ENCODE measurements around the gene AKAP6.
A peak's percentile ranks its signal among the peaks of the same experiment; 100 is the strongest.
"Not testable (repeated sequence)": the region's sequence is repeated elsewhere in the genome, so short reads cannot be mapped to it uniquely, and the experiment has no call there.

The AKAP6 gene

DNA sequence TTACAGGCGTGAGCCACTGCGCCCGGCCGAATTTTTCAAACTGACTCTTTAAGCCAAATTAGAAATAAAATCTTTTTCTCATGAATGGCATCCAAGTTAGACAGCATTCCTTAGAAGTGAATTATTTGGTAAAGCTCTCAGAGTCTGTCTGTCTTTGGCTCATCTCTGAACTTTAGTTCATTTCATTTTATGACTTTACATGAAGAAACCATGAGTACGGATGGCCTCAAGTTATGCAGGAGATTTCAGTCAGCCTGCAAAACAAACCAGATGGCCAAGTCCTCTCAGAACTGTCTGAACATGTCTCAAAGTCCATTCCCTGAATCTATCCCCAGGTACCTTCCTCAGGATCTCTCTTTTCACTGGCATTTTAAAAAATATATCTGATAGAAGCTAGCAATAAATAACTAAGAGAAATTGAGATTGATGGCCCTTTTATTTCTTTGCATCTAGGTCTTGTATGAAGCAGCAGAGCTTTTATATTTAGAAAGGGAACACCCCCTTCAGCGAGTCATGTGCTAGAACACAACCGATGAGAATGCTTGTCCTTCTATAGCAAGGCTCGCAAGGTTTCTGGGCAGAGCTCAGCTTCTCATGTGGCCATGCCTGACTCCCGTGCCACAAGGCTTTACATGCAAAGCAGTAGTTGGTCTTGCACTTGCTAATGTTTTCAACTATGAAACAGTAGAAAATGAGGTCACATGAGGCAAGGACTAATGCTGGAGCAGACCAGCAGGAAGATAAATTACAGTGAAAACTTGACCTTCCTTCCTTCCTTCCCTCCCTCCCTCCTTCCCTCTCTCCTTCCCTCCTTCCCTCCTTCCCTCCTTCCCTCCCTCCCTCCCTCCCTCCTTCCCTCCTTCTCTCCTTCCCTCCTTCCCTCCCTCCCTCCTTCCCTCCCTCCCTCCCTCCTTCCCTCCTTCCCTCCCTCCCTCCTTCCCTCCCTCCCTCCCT, 125.0 kb downstream of the AKAP6 start:
- no peak for DNase-seq

GRCh38 chr14:32457213-32457920, 128.3 kb downstream of the AKAP6 start:
- DNase-seq, result no peak

DNA sequence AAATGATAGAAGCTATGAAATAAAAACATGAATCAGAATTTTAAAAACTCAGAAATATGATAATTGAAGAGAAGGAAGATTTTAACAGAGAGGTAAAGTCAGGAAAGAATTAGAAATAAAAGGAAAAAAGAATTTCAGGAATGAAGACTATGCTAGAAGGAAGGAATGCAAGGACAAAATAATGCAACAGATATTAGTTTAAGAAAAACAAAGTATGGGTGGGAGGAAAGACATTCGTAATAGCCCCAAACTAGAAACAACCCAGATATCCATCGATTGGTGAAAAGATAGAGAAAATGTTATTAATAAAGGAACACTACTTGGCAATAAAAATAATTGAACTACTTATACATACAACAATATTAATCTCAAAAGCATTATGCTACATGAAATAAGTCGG, 129.6 kb downstream of the AKAP6 start:
- DNase-seq, result no peak

GRCh38 chr14:32460267-32460666, 131.2 kb downstream of the AKAP6 start:
- DNase-seq, result no peak

DNA sequence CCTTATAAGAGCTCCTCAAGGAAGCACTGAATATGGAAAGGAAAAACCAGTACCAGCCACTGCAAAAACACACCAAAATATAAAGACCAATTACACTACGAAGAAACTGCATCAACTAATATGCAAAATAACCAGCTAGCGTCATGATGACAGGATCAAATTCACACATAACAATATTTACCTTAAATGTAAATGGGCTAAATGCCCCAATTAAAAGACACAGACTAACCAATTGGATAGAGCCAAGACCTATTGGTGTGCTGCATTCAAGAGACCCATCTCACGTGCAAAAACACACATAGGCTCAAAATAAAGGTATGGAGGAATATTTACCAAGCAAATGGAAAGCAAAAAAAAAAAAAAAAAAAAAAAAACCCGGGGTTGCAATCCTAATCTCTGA, 133.5 kb downstream of the AKAP6 start:
- not testable (repeated sequence) for DNase-seq

DNA sequence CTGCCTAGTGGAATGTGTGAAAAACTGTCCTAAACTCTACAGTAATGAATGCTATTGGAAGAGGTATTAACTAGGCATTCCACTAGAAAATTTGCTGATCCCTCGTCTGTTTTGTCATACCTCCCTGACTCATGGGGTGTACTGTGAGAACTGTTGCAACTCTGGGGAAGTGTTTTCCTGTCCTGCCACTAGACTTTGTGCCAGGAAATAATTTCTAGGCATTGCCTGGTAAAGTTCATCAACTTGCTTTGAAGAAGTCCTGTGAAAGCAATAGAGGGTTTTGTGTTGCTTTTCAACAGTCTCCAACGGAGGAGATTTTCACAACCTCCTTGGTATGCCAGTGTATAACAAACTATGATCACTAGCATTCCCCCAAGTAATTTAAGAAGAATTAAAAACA, 139.9 kb downstream of the AKAP6 start:
- DNase-seq, result no peak

GRCh38 chr14:32469388-32470160, 140.5 kb downstream of the AKAP6 start:
- DNase-seq, result no peak

DNA sequence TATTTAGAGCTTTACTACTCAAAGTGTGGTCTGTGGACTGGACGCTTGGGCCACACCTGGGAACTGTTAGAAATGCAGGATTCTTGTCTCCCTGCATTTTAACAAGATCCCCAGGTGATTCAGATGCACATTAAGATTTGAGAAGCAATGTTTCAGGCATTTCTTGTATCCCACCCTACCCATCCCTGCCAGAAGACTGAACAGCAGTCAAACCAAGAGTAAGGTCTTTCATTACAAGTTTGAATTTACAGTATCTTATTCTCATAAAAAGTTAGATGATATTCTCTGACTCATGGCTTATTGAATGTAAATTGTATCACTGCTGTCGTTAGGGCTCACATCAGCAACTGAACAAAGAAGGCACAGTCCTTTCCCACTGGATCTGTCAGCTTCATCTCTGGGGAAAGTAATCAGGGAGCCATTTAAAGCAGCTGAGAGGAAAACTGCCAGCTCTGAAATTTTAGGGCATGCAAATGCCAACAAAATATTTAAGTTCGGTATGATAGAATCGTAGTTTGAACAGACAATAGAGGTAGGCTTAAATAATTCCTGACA, 141.1 kb downstream of the AKAP6 start:
- DNase-seq, result no peak

GRCh38 chr14:32471181-32471580, 142.1 kb downstream of the AKAP6 start:
- no peak for DNase-seq

DNA sequence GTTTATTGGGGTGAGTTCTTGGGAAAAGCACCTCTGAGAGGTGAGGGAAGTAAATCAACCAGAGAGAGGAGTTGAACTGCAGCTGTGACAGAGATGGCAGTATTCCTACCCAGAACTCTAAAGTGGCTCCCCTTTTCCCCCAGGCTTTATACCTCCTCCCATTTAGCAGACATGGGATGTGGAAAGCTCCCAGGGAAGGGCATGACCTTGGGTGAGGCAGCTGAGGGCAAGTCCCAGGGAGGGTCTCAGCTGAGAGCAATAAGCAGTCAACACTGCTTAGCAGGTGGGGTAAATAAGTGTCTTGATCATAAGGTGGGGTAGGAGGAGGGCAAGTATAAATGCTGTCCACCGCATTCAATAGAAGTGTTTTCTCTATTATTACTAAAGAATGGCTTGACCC, 143.0 kb downstream of the AKAP6 start:
- DNase-seq, result peak; percentile 30

DNA sequence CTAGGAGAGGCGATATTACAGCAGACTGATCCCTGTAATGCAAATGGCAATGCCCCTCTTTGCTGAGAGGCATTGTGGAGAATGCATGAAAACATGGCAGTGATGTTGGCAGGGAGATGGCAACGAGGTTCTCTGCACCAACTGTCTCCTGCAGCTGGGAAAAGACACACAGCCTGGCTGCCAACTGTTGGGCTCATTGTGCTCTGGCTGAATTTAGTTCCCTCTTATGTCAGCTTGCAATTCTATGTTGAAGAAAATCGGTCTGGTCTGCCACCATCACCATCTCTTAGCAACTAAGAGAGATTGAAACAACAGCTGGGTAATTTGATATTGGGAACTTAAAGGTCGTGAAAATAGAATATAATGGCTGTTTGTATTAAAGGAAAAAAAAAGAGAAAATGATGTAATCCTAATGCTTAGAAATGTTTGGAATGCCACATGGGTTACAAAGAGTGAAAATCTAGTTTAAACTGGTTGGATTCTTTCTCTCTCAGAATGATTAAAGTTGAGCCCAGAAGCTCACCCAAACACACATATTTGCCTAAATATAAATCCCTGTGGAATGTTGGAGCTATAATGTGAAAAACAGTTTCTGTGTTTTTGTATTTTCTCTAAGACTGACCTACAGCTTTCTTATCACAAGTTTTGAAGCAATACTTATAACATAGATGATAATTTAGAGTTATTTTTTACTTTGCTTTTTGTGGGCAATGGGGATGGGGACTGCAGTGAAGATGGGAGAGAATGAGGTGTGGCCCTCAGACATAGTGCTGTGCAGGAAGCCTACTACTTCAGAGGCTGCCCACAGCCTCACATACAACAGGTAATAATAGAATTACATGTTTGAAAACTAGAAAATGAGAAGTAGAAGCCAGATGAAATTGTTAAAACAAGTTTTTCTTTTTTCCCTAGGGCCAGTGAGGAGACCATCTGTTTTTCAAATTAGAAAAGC, 143.7 kb downstream of the AKAP6 start:
- peak; percentile 86 for DNase-seq

GRCh38 chr14:32473464-32473855, 144.4 kb downstream of the AKAP6 start:
- peak; percentile 83 for DNase-seq

DNA sequence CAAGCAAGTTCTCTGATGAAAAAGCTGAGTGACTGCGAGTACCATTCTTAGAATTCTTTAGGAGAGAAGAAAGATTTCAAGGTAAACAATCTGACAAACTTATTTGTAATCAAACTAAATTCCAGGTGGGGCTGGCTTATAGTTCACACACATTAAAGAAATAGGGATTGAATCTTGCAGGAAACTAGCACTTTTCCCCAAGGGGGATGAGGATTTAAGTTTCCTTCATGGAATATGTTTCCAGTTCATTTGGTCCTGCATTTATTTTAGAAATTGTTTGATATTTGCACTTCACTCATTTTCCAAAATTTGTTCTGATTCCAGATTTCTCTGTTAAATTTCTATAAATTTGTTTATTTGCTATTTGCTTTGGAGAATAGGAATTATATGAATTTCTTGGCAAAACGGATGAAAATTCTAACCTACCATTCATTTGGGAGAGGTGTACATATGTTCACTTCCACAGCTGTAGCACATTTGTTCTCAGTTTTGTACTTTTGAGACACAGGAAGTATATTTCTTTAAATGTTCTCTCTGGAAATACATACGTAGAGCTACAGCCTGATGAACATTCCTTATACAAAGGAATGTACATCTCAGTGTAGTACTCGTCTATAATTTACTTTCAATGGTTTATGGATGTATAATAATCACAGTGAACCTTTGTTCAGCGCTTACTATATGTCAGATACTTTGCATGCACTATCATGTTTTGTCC, 145.5 kb downstream of the AKAP6 start:
- no peak for DNase-seq

DNA sequence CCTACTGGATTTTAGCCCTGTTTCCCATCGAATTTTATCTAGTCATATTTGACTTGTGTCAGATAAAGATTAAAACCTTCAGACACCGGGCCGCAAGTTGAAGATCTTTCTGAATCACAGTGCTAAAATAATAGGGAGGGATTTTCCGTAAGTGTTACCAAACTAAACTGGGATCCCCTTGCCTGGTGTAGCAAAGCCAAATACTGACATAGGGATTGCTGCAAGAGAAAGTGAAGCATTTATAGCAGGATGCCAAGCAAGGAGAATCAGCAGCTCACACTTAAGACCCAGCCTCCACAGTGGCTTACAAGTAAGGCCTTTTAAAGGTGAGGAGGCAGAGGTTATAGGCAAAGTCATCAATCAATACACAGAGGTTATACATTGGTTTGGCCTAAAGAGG, 147.4 kb downstream of the AKAP6 start:
- no peak for DNase-seq

- no peak for DNase-seq
Observed at GRCh38 chr14:32477396-32477795, 148.3 kb downstream of the AKAP6 start.

- DNase-seq, result no peak
Observed at GRCh38 chr14:32478050-32478449, 149.0 kb downstream of the AKAP6 start.

DNA sequence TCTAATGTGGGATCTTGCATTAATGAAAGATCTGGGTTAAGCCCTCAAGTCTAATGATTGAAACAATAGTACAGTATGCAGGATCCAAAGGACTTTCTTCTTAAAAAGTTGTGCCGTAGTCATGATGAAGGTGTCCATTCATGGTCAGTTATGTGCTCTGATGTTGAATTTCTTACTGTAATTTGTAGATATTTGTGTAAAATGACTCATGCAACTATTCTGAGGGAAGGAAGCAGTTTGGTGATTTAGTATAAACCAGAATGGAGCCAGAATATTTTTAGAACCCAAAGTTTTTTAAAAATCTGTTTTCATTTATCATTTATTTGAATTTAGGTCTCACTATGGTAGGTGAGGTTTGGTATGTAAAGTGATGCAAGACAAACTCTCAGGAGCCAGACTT, 151.2 kb downstream of the AKAP6 start:
- no peak for DNase-seq

DNA sequence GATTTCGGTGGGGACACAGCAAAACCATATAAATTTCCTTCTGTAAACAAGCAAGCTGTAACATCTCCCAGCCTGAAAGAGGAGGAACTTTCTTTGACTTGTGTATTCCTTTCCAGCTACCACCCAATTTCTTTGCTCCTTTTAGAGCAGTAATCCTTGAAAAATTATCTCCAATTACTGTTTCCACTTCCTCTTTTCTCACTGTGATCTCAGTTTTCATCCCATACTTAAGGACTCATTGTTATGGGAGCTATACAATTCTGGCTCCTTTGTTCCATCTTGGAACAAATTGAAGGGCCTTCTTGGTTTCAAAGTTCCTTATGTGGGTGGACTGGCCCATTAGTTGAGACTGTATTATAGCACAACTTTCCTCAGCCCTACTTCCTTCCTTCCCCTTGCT, 152.6 kb downstream of the AKAP6 start:
- DNase-seq, result no peak

DNA sequence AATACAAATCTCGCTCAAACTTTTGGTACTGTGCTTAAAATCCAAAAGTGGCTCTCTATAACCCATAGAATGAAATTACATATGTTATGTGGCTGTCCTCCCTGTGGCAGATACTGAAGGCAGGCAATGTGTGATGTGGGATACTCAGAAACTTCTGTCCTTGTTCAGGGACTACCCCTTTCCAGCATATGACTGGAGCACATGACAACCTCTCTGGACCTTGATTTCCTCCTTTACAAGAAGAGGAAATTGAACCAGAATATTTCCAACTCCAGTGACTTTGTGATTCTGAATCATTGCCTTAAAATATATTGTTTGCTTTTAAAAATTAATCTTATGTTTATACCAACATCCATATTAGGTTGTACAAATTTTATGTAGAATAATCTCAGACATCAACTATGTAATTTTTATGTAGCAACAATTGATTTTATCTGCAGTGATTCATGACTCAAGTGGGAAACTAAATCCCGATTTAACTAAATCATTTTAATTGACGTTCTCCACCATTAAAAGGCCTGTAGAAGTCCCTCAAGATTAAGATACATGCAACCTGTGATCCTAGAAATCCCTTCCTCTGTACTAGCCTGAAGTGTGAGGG, 162.4 kb downstream of the AKAP6 start:
- no peak for DNase-seq

DNA sequence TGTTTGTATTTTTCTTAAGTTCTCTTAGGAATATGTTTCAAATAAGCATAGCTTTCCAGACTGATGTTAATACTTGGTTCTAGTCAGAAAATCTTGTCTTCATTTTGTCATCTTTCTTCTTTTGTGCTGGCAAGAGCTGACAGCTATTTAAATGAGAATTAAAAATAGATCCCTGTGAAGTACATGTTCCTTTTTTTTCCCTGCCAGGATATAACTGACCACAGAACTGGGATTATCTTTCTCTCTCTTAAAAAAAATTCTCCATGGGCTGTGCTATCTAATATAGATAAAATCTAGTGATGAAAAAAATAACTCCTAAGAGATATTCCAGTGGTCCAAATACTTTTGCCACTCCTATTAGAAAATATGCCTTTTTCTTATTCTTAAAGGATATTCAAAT, 163.4 kb downstream of the AKAP6 start:
- no peak for DNase-seq

All from femur (tissue), 1 donor.